HCT116 (cell line): Measurements from ENCODE around the gene PKP3. TPM values are rescaled to one million over a fixed set of nuclear protein-coding genes. Genes with fewer than 3 reads are reported as not detected.

Experiments
- ATAC-seq: fragments of 200-7000 bp; cut with Tn5 transposase; 2 replicates; pipeline ENCODE4 v1.9.1; 2020; ENCODE audit warnings: mild to moderate bottlenecking, moderate library complexity
- BruUV-seq: library from RNA; stranded (reverse); fragments of 400-500 nt; replicated peaks from 2 replicates; lab custom pipeline; 2021; lab: Mats Ljungman, UMichigan
- CTCF ChIA-PET: fragments of 300-600 bp; sonication (Branson Sonifier 250); formaldehyde crosslinking; loops from one replicate; lab custom pipeline; 2021; ENCODE audit warnings: antibody characterized with exemption; lab: Charles Lee
- POLR2A ChIA-PET: fragments of 300-600, 350-600 bp; sonication (Branson Sonifier 250); formaldehyde crosslinking; loops from one replicate; lab custom pipeline; 2021; ENCODE audit warnings: antibody characterized with exemption; lab: Charles Lee
- RAD21 ChIA-PET, 2 experiments: fragments of 300-600 bp; sonication (Branson Sonifier 250); formaldehyde crosslinking; loops; one replicate each; lab custom pipeline; 2023; ENCODE audit warnings: low total read pairs in 2 of 2; ENCODE audit not compliant: uncharacterized antibody in 2 of 2, unreplicated experiment in 2 of 2, low non-redundant PET in 1 of 2; lab: Charles Lee
- DNase-seq: peaks from one replicate; pipeline ENCODE4 v3.0.0-alpha.2; 2010; ENCODE audit warnings: low read depth, low spot score
- H2AFZ ChIP-seq: fragments of 200-600 bp; shearing (Covaris generic), sonication (generic); 2 replicates; pipeline ENCODE4 v1.6.1; 2017; ENCODE audit warnings: low read depth, mixed run types, mixed read lengths, antibody characterized with exemption, low read length; ENCODE audit not compliant: poor library complexity, severe bottlenecking
- H3K27ac ChIP-seq: 2 replicates; pipeline ENCODE4 v1.5.1; 2012; ENCODE audit warnings: low read depth, low read length
- H3K27me3 ChIP-seq: fragments of 200-600 bp; sonication (generic); 2 replicates; pipeline ENCODE4 v1.6.1; 2016; ENCODE audit warnings: mixed run types, low read length, mixed read lengths; ENCODE audit not compliant: insufficient read depth
- H3K36me3 ChIP-seq, 2 experiments: fragments of 200-500 bp in 1 of 2; fragments of 200-600 bp in 1 of 2; sonication (Bioruptor generic) in 1 of 2; sonication (generic) in 1 of 2; 2 replicates each; pipeline versions ENCODE4 v1.5.1 to v1.6.1; 2014 to 2016; ENCODE audit warnings: low read length in 2 of 2, inconsistent platforms in 1 of 2, mixed read lengths in 1 of 2, mixed run types in 1 of 2; ENCODE audit not compliant: insufficient read depth in 2 of 2, control insufficient read depth in 1 of 2
- H3K4me1 ChIP-seq, 2 experiments: fragments of 200-600 bp in 1 of 2; sonication (generic) in 1 of 2; 2 replicates each; pipeline versions ENCODE4 v1.5.1 to v1.6.1; 2012 to 2017; ENCODE audit warnings: low read length in 2 of 2, inconsistent platforms in 1 of 2, mild to moderate bottlenecking in 1 of 2, mixed read lengths in 1 of 2, mixed run types in 1 of 2, moderate library complexity in 1 of 2; ENCODE audit not compliant: insufficient read depth in 2 of 2, control insufficient read depth in 1 of 2
- H3K4me2 ChIP-seq: fragments of 200-600 bp; sonication (generic); 2 replicates; pipeline ENCODE4 v1.6.1; 2017; ENCODE audit warnings: mixed run types, low read length, mixed read lengths
- H3K4me3 ChIP-seq, 2 experiments: fragments of 200-600 bp in 1 of 2; sonication (generic) in 1 of 2; replicated peaks in 1 of 2; 2 replicates each; pipeline ENCODE4 v1.5.1; 2011 to 2016; ENCODE audit warnings: low read length in 2 of 2, control low read depth in 1 of 2, low read depth in 1 of 2, mild to moderate bottlenecking in 1 of 2, mixed read lengths in 1 of 2, mixed run types in 1 of 2
- H3K79me2 ChIP-seq: fragments of 200-600 bp; sonication (generic); 2 replicates; pipeline ENCODE4 v1.6.1; 2017; ENCODE audit warnings: mild to moderate bottlenecking, mixed run types, low read length, moderate library complexity, mixed read lengths; ENCODE audit not compliant: insufficient read depth
- H3K9ac ChIP-seq: fragments of 200-600 bp; sonication (generic); 2 replicates; pipeline ENCODE4 v1.6.1; 2016; ENCODE audit warnings: low read length, mixed read lengths
- H3K9me2 ChIP-seq: fragments of 200-600 bp; sonication (generic), shearing (Covaris generic); 2 replicates; pipeline ENCODE4 v1.6.1; 2017; ENCODE audit warnings: mixed run types, mild to moderate bottlenecking, moderate library complexity; ENCODE audit not compliant: insufficient read depth
- H3K9me3 ChIP-seq, 2 experiments: fragments of 200-500 bp in 1 of 2; fragments of 200-600 bp in 1 of 2; sonication (Bioruptor generic) in 1 of 2; sonication (generic) in 1 of 2; 2 replicates each; pipeline ENCODE4 v1.6.1; 2014 to 2017; ENCODE audit warnings: low read length in 2 of 2, mixed read lengths in 2 of 2, inconsistent platforms in 1 of 2, low read depth in 1 of 2, mild to moderate bottlenecking in 1 of 2, mixed run types in 1 of 2, moderate library complexity in 1 of 2; ENCODE audit not compliant: control insufficient read depth in 1 of 2, insufficient read depth in 1 of 2
- H4K20me1 ChIP-seq: fragments of 200-600 bp; sonication (generic), shearing (Covaris generic); 2 replicates; pipeline ENCODE4 v1.6.1; 2017; ENCODE audit warnings: mixed run types, mild to moderate bottlenecking, moderate library complexity; ENCODE audit not compliant: insufficient read depth
- ATF3 ChIP-seq: IDR thresholded peaks from 2 replicates; pipeline ENCODE4 v1.6.1; 2012
- CBX3 ChIP-seq: IDR thresholded peaks from 2 replicates; pipeline ENCODE4 v1.6.1; 2012; ENCODE audit warnings: low read depth
- EZH2 ChIP-seq: fragments of 200-600 bp; sonication (generic); IDR thresholded peaks from 2 replicates; pipeline ENCODE4 v1.6.1; 2017; ENCODE audit warnings: antibody characterized with exemption, mixed run types
- JUND ChIP-seq: IDR thresholded peaks from 2 replicates; pipeline ENCODE4 v1.6.1; 2012
- POLR2A ChIP-seq: IDR thresholded peaks from 2 replicates; pipeline ENCODE4 v1.7.0; 2011; ENCODE audit warnings: borderline replicate concordance; ENCODE audit not compliant: insufficient read depth, insufficient read length; ENCODE audit errors: extremely low read depth
- POLR2AphosphoS5 ChIP-seq: IDR thresholded peaks from 2 replicates; pipeline ENCODE4 v1.6.1; 2011; ENCODE audit warnings: mild to moderate bottlenecking, low read depth, low read length, moderate library complexity
- RAD21 ChIP-seq: IDR thresholded peaks from 2 replicates; pipeline ENCODE4 v1.6.1; 2012; ENCODE audit warnings: low read depth, mild to moderate bottlenecking
- SIN3A ChIP-seq: IDR thresholded peaks from 2 replicates; pipeline ENCODE4 v1.6.1; 2012; ENCODE audit warnings: low read depth
- SRF ChIP-seq: IDR thresholded peaks from 2 replicates; pipeline ENCODE4 v1.6.1; 2012; ENCODE audit warnings: low read depth
- TCF7L2 ChIP-seq: IDR thresholded peaks from 2 replicates; pipeline ENCODE4 v1.7.0; 2011; ENCODE audit warnings: borderline replicate concordance, inconsistent platforms; ENCODE audit not compliant: insufficient read depth, insufficient read length; ENCODE audit errors: extremely low read depth
- YY1 ChIP-seq: IDR thresholded peaks from 2 replicates; pipeline ENCODE4 v1.6.1; 2011; ENCODE audit warnings: low read length, low read depth, moderate library complexity, mild to moderate bottlenecking; ENCODE audit not compliant: insufficient replicate concordance; ENCODE audit errors: extremely low read depth
- ZFX ChIP-seq: fragments of 450-650 bp; IDR thresholded peaks from 2 replicates; pipeline ENCODE4 v1.6.1; 2017
- intact Hi-C: fragments of 100-400 bp; cut with micrococcal nuclease; formaldehyde crosslinking; loops from 2 replicates; pipeline ENCODE4 v1.10.0; 2022
- total RNA-seq: library from RNA; stranded (reverse); gene quantifications from one replicate; pipeline ENCODE4 v1.2.1, GENCODE V29; 2021; ENCODE audit not compliant: unreplicated experiment
- TF ChIP-seq, protein P1 (sequence below): IDR thresholded peaks from 2 replicates; pipeline ENCODE4 v1.6.1; 2011; ENCODE audit warnings: mild to moderate bottlenecking, low read length, moderate library complexity; ENCODE audit not compliant: insufficient replicate concordance; ENCODE audit errors: extremely low read depth
- TF ChIP-seq, protein P2 (sequence below): IDR thresholded peaks from 2 replicates; pipeline ENCODE4 v1.6.1; 2012; ENCODE audit warnings: low read depth

PKP3 gene
- total RNA-seq, 1 experiment from 2014 or later = 157 TPM

GRCh38 chr11:352456-353031 is 41.5 kb upstream of the PKP3 start (continued):
- TF ChIP-seq, protein P1, sequence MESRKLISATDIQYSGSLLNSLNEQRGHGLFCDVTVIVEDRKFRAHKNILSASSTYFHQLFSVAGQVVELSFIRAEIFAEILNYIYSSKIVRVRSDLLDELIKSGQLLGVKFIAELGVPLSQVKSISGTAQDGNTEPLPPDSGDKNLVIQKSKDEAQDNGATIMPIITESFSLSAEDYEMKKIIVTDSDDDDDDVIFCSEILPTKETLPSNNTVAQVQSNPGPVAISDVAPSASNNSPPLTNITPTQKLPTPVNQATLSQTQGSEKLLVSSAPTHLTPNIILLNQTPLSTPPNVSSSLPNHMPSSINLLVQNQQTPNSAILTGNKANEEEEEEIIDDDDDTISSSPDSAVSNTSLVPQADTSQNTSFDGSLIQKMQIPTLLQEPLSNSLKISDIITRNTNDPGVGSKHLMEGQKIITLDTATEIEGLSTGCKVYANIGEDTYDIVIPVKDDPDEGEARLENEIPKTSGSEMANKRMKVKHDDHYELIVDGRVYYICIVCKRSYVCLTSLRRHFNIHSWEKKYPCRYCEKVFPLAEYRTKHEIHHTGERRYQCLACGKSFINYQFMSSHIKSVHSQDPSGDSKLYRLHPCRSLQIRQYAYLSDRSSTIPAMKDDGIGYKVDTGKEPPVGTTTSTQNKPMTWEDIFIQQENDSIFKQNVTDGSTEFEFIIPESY = no peak
- no peak for TF ChIP-seq TCF7L2
- no peak for TF ChIP-seq EZH2
- TF ChIP-seq ZFX = no peak

- Histone ChIP-seq H3K27ac (no peak overlapping the region), H3K9me2 (no peaks in the 10 kb centered on the region), H2AFZ (no peak overlapping the region), H3K4me2 (no peak overlapping the region), H3K36me3 (no peaks in the 10 kb centered on the region), H3K9ac (no peak overlapping the region), H3K9me3 (no peaks in the 10 kb centered on the region; a peak in 1 of 4 replicates), H3K27me3 (no peaks in the 10 kb centered on the region), H3K4me1 (peaks cover 12 to 16% of the 10 kb centered on the region in 2 experiments), H4K20me1 (no peaks in the 10 kb centered on the region), H3K4me3 (no peak overlapping the region), H3K79me2 (no peaks in the 10 kb centered on the region)
- intact Hi-C loops = no loop called here
- ChIA-PET CTCF (no interaction called here), RAD21 (no interaction called here), POLR2A (no interaction called here)
- DNase-seq (no peak), ATAC-seq (no peak)
- TF ChIP-seq EZH2 = no peak
- no peak for TF ChIP-seq CBX3
- TF ChIP-seq POLR2AphosphoS5 = no peak
- TF ChIP-seq POLR2A = no peak
- TF ChIP-seq SRF = no peak
- no peak for TF ChIP-seq JUND
- no peak for TF ChIP-seq SIN3A
- TF ChIP-seq, protein P2, sequence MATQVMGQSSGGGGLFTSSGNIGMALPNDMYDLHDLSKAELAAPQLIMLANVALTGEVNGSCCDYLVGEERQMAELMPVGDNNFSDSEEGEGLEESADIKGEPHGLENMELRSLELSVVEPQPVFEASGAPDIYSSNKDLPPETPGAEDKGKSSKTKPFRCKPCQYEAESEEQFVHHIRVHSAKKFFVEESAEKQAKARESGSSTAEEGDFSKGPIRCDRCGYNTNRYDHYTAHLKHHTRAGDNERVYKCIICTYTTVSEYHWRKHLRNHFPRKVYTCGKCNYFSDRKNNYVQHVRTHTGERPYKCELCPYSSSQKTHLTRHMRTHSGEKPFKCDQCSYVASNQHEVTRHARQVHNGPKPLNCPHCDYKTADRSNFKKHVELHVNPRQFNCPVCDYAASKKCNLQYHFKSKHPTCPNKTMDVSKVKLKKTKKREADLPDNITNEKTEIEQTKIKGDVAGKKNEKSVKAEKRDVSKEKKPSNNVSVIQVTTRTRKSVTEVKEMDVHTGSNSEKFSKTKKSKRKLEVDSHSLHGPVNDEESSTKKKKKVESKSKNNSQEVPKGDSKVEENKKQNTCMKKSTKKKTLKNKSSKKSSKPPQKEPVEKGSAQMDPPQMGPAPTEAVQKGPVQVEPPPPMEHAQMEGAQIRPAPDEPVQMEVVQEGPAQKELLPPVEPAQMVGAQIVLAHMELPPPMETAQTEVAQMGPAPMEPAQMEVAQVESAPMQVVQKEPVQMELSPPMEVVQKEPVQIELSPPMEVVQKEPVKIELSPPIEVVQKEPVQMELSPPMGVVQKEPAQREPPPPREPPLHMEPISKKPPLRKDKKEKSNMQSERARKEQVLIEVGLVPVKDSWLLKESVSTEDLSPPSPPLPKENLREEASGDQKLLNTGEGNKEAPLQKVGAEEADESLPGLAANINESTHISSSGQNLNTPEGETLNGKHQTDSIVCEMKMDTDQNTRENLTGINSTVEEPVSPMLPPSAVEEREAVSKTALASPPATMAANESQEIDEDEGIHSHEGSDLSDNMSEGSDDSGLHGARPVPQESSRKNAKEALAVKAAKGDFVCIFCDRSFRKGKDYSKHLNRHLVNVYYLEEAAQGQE = no peak
- TF ChIP-seq ATF3 = no peak
- no peak for TF ChIP-seq YY1
- TF ChIP-seq RAD21 = no peak
- no TSS peak for BruUV-seq
Measured at GRCh38 chr11:353179-353873, 40.7 kb upstream of the PKP3 start.
